Dedifferentiated amniotic fluid mesenchymal stem cell (primary cell): ENCODE measurements around the gene CCDC8.
A peak's percentile ranks its signal among the peaks of the same experiment; 100 is the strongest.
"Not testable (repeated sequence)": the region's sequence is repeated elsewhere in the genome, so short reads cannot be mapped to it uniquely, and the experiment has no call there.

Source experiments
- DNase-seq: peaks from one replicate; pipeline ENCODE4 v3.0.0-alpha.2; 2016; ENCODE audit errors: extremely low spot score

The CCDC8 gene

DNA sequence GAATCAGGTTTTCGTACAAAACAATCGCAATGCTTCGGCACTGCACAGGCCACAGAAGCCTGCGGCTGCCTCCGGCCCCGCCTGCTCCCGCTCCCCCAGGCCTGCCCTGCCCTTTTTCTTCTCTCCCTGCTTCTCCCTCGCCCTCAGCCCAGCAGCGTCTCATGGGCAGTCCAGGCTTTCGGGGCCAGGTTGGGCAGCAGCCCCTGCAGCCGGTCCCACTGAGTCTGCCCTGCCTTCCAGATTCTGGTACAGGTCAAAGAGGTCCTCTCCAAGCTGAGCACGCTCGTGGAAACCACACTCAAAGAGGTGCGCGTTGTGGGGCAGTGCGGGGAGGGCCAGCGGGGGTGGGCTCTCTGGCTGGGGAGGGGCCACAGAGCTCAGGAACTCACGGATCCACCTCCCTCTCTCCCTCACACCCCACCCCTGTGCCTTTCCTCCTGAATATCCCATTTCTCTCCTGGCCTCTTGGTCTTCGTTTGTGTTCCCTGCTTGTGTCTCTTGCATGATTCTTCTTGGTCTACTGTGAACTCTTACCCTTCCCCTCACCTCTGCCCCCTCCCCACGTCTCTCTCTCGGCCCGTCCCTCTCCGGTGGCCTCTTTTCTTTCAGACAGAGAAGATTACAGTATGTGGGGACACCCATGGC is 30.1 kb downstream of the CCDC8 start:
- DNase-seq: no peak

DNA sequence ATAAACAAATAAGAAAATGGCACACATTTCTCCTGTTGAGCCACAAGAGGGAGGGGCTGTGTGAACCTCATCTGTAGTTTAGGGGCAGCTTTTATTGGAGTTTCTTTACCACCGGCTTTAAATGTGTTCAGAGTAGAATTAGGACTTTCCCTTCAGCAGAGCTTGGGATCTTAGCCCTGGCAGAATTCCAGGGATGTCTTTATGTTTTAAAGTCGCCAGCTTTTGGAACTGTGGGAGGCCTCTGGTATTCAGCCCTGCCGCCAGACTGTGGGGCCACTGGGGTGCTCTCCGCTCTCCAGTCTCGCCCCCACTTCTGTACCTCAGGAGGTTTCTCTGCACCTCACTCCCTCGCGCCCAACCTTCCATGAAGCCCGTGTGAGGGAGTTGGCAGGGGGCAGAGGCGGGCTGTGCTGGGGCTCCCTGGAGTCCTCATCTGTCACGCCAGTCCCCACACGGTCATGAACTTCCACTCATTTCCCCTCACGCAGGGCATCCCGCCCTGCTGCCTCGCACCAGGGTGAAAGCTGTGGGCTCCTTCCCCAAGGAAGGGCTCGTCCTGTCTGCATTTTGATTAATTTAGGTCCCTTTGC is 31.5 kb downstream of the CCDC8 start:
- no peak for DNase-seq

DNA sequence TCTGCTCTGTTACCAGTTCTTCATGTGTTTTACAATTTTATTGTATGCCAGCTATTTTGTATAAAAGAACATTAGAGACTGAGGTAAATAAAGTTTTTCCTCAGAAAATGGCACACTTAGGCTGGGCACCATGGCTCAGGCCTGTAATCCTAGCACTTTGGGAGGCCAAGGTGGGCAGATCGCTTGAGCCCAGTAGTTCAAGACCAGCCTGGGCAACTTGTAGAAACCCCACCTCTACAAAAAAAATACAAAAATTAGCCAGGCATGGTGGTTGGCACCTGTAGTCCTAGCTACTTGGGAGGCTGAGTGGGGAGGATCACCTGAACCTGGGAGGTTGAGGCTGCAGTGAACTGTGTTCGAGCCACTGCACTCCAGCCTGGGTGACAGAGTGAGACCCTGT is 32.0 kb downstream of the CCDC8 start:
- no peak for DNase-seq

DNA sequence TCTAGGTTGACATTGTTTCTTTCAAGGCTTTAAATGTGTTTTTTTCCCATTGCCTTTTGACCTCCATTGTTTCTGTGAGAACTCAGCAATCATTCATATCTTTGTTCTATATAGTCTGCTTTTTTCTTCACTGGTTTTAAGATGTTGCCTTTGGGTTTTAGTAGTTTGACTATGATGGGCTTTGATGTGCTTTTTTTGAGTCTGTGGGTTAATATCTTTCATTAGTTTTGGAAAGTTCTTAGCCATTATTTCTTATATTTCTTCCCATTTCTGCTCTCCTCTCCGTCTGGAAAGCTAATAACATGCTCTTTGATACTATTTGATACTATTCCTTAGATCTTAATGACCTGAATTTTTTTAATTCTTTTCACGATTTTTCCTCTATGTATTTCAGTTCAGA is 32.7 kb downstream of the CCDC8 start:
- no peak for DNase-seq

DNA sequence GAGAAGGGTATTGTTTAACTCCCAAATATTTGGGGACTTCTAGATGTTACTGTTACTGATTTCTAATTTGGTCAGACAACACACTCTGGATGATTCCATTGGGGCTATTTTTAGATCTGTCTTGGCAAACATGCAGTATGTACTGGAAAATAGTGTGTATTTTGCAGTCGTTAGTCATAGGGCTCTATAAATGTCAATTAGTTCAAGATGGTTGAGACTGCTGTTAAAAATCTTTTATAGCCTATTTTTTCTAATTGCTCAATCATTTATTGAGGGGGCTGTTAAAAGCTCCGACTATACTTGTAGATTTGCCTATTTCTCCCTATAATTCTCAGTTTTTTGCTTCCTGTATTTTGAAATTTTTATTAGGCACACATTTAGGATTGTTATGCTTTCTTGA is 35.1 kb downstream of the CCDC8 start:
- peak; percentile 82 for DNase-seq

DNA sequence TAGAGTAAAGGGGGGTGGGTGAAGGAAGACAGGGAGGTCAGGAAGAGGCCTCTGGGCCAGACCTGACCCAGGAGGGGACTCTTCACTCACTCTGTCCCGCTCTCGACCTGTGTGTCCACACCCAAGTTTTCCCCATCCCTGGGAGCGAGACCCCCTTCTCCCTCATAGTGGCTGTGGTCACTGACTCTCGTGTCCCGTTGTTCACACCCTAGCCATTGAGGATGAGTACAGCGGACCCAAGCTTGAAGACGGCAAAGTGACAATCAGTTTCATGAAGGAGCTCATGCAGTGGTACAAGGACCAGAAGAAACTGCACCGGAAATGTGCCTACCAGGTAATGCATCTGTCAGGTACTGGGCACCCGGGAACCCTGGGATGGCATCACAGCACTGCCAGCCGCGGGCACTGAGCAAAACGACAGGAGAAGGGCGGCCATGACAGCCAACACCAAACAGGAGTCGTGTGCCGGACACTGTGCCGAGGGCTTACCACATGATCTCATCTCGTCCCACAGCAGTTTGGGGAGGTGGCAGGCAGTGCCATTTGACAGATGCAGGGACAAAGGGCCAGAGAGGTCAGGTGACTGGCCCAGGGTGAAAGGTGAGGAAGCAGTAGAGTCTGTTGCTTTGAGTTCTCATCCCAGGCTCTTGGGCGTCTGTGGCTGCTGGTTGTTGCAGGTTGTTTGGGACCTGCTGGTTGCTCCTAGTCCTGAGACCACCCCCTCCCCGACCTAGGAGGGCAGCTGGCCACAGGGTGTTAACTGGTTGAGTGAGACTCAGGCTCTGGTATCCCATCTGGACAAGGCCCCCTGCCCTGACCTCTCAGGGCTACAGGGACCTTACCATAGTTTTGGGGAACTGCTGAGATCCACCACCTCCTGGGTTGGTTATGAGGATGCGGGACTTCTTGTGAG is 36.9 kb downstream of the CCDC8 start:
- DNase-seq: no peak

DNA sequence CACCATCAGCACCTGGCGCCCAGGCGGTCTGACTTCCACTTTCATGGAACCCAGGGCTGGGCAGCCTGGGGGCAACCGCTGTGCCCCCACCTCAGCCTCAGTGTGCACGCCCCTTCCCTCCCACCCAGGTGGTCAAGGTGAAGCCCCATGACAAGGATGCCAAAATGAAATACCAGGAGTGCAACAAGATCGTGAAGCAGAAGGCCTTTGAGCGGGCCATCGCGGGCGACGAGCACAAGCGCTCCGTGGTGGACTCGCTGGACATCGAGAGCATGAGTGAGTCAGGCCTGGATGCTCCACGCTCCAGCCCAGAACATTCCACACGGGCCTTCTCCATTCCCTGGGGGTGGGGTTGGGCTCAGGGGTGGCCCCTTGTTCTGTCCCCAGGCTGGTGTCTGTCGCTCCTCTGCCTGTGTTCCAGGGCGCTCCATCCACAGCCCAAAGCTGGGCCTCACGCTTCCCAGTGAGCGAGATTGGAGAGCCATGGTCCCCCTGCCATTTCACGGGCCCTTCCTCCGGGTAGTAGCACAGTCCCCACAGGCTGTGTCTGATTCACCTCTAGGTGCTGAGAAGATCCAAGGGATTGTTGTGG is 37.8 kb downstream of the CCDC8 start:
- not testable (repeated sequence) for DNase-seq

DNA sequence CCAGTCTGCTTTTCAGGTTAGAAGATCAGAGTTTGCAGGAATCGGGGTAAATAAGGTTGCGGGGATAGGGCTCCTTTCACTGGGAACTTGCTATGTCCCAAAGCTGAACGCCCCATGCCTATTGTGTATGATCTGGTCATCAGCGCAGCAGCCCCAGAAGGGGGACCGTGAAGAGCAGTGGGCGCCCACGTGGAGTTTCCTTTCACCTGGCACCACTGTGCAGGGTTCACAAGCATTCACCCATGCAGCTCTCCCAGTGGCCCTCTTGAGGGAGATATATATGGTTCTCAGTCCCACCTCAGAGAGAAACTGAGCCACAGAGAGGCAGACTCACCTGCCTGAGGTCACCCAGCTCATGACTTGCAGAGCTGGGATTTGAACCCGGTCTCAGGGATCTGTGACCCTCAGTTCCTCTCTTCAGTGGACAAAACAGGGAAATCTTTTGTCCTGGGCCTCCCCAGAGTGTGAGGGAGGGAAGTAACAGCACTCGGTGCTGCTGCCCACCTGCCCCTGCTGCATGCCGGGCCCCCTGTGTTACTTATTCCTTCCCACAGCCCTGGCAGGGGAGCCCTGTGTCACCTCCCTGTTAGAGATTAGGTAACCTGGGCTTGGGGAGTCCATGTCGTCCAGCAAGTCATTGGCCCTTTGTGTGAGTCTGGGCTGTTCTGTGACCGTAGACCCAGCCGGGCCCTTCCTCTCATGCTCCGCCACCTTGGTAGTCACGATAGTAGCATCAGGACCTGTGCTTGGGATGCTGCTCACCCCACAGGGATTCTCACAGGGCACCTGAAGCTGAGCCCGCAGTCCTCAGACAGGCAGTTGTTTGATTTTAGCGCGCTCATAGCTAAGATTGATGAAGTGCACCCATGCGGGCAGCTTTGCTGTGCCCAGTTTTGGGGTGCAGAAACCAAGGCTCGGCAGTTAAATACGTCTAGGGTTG is 38.6 kb downstream of the CCDC8 start:
- DNase-seq: no peak

DNA sequence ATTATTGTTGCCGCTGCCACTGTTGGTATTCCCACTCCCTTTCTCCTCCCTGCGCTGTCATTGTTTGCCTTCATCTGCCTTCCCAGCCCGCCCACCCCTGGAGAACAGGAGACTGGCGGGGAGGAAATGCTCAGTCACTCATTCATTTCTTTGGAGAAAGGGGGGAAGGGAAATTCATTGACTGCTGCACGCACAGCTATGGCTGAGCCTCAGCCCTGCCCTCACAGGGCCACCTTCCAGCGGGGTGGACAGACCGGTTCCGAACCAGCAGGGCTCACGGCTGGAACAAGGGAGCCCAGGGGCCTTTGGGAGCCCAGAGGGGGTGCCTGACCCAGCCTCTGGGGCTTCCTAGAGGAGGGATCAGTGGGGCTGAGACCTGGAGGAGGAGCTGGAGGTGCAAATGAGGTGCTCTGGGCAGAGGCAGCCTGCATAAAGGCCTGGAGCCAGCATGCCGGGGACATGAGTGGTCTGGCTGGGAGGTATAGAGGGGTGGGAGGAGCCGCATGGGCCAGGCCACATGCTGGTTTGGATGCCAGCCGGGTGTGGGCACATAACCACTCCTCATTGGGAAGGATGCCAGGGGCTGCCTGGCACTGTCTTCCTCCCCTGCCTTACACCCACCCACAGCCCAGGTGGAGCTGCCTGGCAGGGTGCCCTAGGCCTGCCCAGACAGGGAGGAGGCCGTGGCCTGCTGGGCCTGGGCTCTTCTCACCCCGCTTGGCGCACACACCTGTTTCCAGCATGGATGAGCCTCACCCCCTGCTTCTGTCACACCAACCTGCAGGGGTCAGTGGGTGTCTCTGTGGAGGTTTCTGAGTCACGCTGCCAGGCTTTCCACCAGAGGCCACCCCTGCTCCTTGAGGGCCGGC is 39.6 kb downstream of the CCDC8 start:
- DNase-seq: peak; percentile 26

DNA sequence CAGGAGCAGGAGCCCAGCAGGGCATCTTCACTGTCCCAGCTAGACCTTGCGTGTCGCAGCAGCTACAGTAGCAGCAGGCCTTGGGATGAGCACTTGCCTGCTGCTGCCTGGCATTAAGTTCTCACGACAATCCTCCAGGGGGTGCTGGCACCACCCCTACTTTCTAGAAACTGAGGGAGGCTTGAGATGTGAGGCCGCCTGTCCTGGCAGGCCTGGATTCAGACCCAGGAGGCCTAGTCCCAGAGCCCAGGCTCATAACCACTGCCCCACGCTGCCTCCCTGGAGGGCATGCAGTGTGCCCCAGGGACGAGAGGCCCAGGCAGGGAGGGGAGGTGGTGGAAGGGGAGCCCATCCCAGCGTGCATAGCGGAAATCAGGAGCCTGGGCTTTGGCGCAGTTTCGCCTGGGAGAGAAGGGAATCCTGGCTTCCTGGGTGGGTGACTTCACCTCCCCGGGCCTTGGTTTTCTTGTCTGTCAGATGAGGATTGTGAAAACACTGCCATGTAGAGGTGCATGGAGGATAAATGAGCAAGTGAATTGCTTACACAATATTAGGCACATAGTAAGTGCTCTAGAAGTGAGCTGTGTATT is 40.4 kb downstream of the CCDC8 start:
- DNase-seq: no peak

DNA sequence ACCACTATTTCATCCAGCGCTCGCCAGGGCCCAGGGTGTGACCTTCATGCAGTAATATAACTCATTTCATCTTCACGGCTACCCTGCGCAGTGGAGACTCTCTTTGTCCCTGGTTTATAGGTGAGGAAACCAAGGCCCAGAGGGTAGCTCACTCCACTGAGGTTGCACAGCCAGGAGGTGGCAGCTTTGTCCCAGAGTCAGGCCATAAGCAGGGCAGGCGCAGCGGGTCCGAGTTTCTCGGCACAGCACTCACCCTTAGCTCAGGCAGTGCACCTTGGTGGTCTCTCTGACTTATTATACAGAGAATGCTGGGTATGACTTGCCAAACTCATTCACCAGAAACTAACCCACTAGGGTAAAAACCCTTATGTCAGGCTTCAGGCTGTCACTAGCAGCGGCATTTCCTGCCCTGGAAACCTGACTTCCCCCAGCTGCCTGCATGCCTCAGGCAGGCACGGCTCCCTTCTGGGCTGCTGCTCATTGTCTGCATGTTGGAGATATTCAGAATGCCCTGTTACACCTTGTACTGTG is 41.9 kb downstream of the CCDC8 start:
- DNase-seq: no peak

DNA sequence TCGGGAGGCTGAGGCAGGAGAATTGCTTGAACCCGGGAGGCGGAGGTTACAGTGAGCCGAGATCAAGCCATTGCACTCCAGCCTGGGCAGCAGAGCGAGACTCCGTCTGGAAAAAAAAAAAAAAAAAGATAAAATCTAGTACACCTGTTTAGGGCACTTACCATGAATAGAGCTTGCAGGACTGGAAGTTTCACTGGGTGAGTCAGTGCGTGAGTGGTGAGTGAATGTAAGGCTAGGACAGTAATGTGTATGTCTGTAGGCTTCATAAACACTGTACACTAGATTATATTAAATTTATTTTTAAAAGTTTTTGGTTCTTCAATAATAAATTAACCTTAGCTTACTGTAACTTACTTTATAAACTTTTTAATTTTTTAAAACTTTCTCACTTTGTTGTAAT is 43.5 kb downstream of the CCDC8 start:
- DNase-seq: no peak

DNA sequence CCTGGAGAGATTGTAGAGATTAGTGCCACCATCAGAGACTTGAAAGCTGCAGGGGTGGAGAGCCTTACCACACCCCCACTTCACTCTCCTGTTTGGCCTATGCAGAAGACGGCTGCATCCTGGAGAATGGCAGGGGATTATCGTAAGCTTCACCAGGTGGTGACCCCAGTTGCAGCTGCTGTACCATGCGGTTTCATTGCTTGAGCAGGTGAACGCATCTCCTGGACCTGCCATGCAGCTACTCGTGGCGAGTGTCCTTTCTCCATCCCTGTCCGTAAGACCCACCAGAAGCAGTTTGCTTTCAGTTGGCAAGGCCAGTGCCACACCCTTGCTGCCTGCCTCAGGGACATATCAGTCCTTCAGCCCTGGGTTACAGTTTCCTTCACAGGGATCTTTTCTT is 45.2 kb downstream of the CCDC8 start:
- no peak for DNase-seq

DNA sequence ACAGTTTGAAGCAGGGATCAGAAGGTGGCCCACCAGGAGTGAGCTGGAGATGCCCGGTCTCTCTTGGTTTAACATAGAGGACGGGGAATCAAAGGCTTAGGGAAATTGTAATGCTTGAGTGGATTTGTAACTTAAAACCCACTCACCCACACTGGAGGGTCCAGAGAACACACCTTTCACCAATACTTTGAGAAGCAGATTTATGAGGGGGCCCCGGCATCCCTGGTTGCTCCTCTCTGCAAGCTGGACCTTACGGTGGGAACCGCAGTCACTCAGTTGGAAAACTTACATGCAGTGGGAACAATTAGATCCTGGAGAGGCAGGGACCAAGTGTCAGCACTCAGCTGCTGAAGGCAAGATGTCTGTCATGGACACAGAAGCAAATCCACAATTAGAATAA is 45.9 kb downstream of the CCDC8 start:
- no peak for DNase-seq

DNA sequence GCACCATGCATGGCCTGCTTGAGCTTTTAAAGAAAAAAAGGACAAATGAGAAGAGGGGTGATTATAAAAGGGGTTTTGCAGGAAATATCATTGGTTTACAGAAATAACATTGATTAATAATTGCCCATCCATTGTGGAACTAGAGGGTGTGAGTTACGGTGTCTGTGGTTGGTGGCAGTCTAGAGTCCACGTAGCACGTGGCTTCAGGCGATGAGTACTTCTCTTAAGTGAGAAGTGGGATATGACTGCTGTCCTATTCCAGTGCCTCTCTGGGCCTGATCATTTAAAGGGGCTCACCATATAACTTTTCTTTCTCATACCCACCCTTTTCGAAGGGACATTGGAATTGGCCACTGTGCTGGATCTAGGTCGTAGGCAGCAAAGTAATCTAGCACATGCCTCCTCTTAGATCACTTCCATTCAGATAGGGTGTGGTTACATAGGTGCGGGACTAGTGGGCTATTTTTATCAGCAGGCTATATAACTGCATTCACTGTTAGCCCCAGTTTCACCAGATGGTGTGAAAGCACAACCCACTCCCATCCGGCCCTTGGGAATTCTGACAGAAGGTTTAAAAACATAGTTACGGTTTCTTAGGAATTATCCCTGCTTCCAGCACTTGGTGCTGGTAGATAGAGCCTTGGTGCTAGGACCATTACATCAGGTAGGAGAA is 46.6 kb downstream of the CCDC8 start:
- no peak for DNase-seq

DNA sequence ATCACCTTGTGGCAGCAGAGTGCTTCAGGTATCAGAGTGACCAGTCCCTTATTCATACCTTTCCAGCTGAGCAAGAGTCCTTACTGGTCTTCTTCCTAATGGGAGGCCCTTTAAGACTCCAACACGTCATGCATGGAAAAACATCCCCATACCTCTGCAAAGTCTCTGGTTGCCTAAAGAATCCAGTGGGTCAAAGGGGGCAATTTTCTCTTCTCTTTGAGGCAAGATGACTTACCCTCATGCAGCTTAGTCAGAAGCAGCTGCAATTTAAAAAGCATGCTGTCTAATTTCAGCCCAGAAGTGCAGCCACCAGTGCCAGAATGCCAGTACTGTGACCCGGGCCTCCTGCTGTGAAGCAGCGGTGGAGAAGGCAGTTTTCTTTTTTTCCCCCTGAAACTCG is 47.8 kb downstream of the CCDC8 start:
- no peak for DNase-seq

DNA sequence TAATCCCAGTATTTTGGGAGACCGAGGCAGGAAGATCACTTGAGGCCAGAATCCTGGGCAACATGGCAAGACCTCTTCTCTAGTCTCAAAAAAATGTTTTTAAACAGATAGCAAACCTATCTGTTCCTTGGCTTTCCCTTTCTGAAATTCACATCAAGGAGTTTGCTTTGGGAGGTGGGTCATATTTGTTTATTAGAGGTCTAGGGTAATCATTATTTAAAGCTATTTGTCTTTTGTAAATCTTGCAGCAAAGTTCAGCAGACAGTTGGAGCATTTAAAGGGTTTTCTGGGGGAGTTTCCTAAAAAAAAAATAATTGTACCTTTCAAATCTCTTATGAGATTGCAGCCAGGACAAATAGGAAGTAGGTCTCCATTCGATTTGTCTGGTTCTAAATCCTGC is 49.0 kb downstream of the CCDC8 start:
- no peak for DNase-seq

DNA sequence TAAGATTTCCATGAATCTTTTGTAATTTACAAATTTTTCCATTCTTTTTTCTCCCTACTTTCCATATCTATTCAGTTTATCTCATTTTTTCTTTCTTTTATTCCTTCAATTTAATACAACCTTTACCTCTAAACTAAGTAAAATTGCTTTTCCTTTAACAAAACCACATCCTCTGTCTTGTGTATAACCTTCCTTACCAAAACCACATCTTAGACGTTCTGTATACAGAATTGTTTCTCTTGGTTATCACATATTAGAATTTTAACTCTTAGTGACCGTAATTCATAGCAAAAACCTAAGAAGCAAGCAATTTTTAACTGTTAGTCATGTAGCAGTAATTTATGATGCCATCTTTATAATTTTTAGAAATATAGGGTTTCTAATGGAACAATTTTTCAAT is 51.4 kb downstream of the CCDC8 start:
- DNase-seq: no peak
